Astrocyte of the spinal cord (primary cell): Measurements from ENCODE around the gene GRAMD2A.
A peak's percentile ranks its signal among the peaks of the same experiment; 100 is the strongest.

Experiments used
- DNase-seq: peaks from one replicate; pipeline ENCODE4 v3.0.0; 2011; ENCODE audit warnings: low read depth, low spot score
- H3K4me3 ChIP-seq: 2 replicates; pipeline ENCODE4 v1.5.1; 2011; ENCODE audit warnings: low read depth, mild to moderate bottlenecking, low read length, moderate library complexity
- CTCF ChIP-seq: IDR thresholded peaks from 2 replicates; pipeline ENCODE4 v1.5.1; 2012; ENCODE audit warnings: low read depth, mild to moderate bottlenecking, low read length, inconsistent platforms
- in situ Hi-C: cut with HindIII; loops from 2 replicates; pipeline ENCODE4 v1.10.0; 2017; ENCODE audit warnings: low sequenced_read_pairs

Gene GRAMD2A

GRCh38 chr15:72197460-72198355 lies at the start of gene GRAMD2A:
Gene GRAMD2A, minus strand, starts transcription at chr15:72197787.
- H3K4me3 ChIP-seq = peak within 1 kb of the TSS; percentile 27
- in situ Hi-C loops = no loop called here
- DNase-seq = peak; percentile 39
- TF ChIP-seq CTCF = no peak

- DNase-seq = no peak
Observed at GRCh38 chr15:72242775-72243370, 45.3 kb upstream of the GRAMD2A start.

GRCh38 chr15:72239652-72240051 lies 42.1 kb upstream of the GRAMD2A start:
- no peak overlapping the region for H3K4me3 ChIP-seq
- no peak for DNase-seq
- in situ Hi-C loops = no loop called here
- no peak for TF ChIP-seq CTCF

More at GRCh38 chr15:72242775-72243370, 45.3 kb upstream of the GRAMD2A start:
- H3K4me3 ChIP-seq = no peak overlapping the region
- in situ Hi-C loops = no loop called here
- no peak for TF ChIP-seq CTCF

- DNase-seq = no peak
- in situ Hi-C loops = no loop called here
- no peak for TF ChIP-seq CTCF
Observed at GRCh38 chr15:72238586-72238985, 41.0 kb upstream of the GRAMD2A start.

GRCh38 chr15:72237853-72238224 lies 40.3 kb upstream of the GRAMD2A start:
- in situ Hi-C loops = no loop called here
- H3K4me3 ChIP-seq = no peak overlapping the region
- no peak for DNase-seq
- TF ChIP-seq CTCF = no peak

More at GRCh38 chr15:72238586-72238985, 41.0 kb upstream of the GRAMD2A start:
- no peak overlapping the region for H3K4me3 ChIP-seq

- peak overlapping the region; percentile 45 for H3K4me3 ChIP-seq
- in situ Hi-C loops = no loop called here
- TF ChIP-seq CTCF = no peak
- DNase-seq = peak; percentile 98
Observed at GRCh38 chr15:72237029-72237852, 39.7 kb upstream of the GRAMD2A start.
